ENCODE results near the gene MED13.
"Not testable (repeated sequence)": the region's sequence is repeated elsewhere in the genome, so short reads cannot be mapped to it uniquely, and the experiment has no call there.

The MED13 gene

GRCh38 chr17:61908292-61909037 lies 156.6 kb downstream of the MED13 start:
- no peak for DNase-seq (ENCODE audit: low spot score)

- no peak for DNase-seq (ENCODE audit: low spot score)
Observed at GRCh38 chr17:61907361-61907760, 157.7 kb downstream of the MED13 start.

GRCh38 chr17:61904094-61904710 lies 160.9 kb downstream of the MED13 start:
- no peak for DNase-seq (ENCODE audit: low spot score)

GRCh38 chr17:61903251-61903650 lies 161.8 kb downstream of the MED13 start:
- DNase-seq (ENCODE audit: low spot score), result no peak

GRCh38 chr17:61897548-61898180 lies 167.4 kb downstream of the MED13 start:
- no peak for DNase-seq (ENCODE audit: low spot score)

- DNase-seq (ENCODE audit: low spot score), result no peak
Observed at GRCh38 chr17:61895391-61895790, 169.7 kb downstream of the MED13 start.

GRCh38 chr17:61894310-61894709 lies 170.8 kb downstream of the MED13 start:
- DNase-seq (ENCODE audit: low spot score), result not testable (repeated sequence)
